ENCODE results near the gene LTBP1.

The LTBP1 gene

GRCh38 chr2:33134086-33134771, 187.5 kb downstream of the LTBP1 start:
- no peak for DNase-seq (ENCODE audit: low spot score)
- TF ChIP-seq CTCF (IDR thresholded peaks at IDR 0.05; ENCODE audit: borderline replicate concordance, control extremely low read depth, extremely low read depth, insufficient read depth, missing control alignments), result no peak

GRCh38 chr2:33134791-33135560, 188.2 kb downstream of the LTBP1 start:
- DNase-seq (ENCODE audit: low spot score), result no peak
- TF ChIP-seq CTCF (IDR thresholded peaks at IDR 0.05; ENCODE audit: borderline replicate concordance, control extremely low read depth, extremely low read depth, insufficient read depth, missing control alignments), result no peak
- in situ Hi-C loops (cut with MboI; ENCODE audit: low sequenced_read_pairs, unreplicated experiment), result no loop called here

More at GRCh38 chr2:33134086-33134771, 187.5 kb downstream of the LTBP1 start:
- in situ Hi-C loops (cut with MboI; ENCODE audit: low sequenced_read_pairs, unreplicated experiment), result no loop called here

- in situ Hi-C loops (cut with MboI; ENCODE audit: low sequenced_read_pairs, unreplicated experiment), result no loop called here
- DNase-seq (ENCODE audit: low spot score), result no peak
- no peak for TF ChIP-seq CTCF (IDR thresholded peaks at IDR 0.05; ENCODE audit: borderline replicate concordance, control extremely low read depth, extremely low read depth, insufficient read depth, missing control alignments)
These were observed 188.9 kb downstream of the LTBP1 start for GRCh38 chr2:33135645-33136044.

- in situ Hi-C loops (cut with MboI; ENCODE audit: low sequenced_read_pairs, unreplicated experiment), result no loop called here
- no peak for TF ChIP-seq CTCF (IDR thresholded peaks at IDR 0.05; ENCODE audit: borderline replicate concordance, control extremely low read depth, extremely low read depth, insufficient read depth, missing control alignments)
- no peak for DNase-seq (ENCODE audit: low spot score)
These were observed 189.3 kb downstream of the LTBP1 start for GRCh38 chr2:33136056-33136455.

- TF ChIP-seq CTCF (IDR thresholded peaks at IDR 0.05; ENCODE audit: borderline replicate concordance, control extremely low read depth, extremely low read depth, insufficient read depth, missing control alignments), result no peak
- no peak for DNase-seq (ENCODE audit: low spot score)
- in situ Hi-C loops (cut with MboI; ENCODE audit: low sequenced_read_pairs, unreplicated experiment), result no loop called here
These were observed 189.8 kb downstream of the LTBP1 start for GRCh38 chr2:33136566-33136965.

GRCh38 chr2:33137331-33137730, 190.6 kb downstream of the LTBP1 start:
- in situ Hi-C loops (cut with MboI; ENCODE audit: low sequenced_read_pairs, unreplicated experiment), result no loop called here
- DNase-seq (ENCODE audit: low spot score), result no peak
- TF ChIP-seq CTCF (IDR thresholded peaks at IDR 0.05; ENCODE audit: borderline replicate concordance, control extremely low read depth, extremely low read depth, insufficient read depth, missing control alignments), result no peak

Data from GM13976 (cell line).